Mucosa of descending colon (tissue), 3 donors: ENCODE measurements around the gene MYO15A. TPM values are rescaled to one million over a fixed set of nuclear protein-coding genes. Genes with fewer than 3 reads are reported as not detected.

Source experiments
- ATAC-seq: fragments of 200-7000 bp; cut with Tn5 transposase; one replicate; pipeline ENCODE4 v1.9.1; 2020; ENCODE audit warnings: mild to moderate bottlenecking, moderate library complexity
- DNase-seq, 3 donors: peaks; one replicate each; pipeline ENCODE4 v3.0.0-alpha.2; 2020
- H3K36me3 ChIP-seq: fragments of 200-600 bp; one replicate; pipeline ENCODE4 v1.8.0; 2021; ENCODE audit warnings: low read depth, mild to moderate bottlenecking
- H3K4me1 ChIP-seq: fragments of 200-600 bp; one replicate; pipeline ENCODE4 v1.8.0; 2021; ENCODE audit warnings: low read depth, mild to moderate bottlenecking
- H3K4me3 ChIP-seq: fragments of 200-600 bp; one replicate; pipeline ENCODE4 v1.8.0; 2021; ENCODE audit warnings: mild to moderate bottlenecking
- H3K9me3 ChIP-seq: fragments of 200-600 bp; one replicate; pipeline ENCODE4 v1.8.0; 2021; ENCODE audit warnings: mild to moderate bottlenecking
- CTCF ChIP-seq: fragments of 200-600 bp; IDR thresholded peaks from one replicate; pipeline ENCODE4 v1.8.0; 2022; ENCODE audit warnings: antibody characterized with exemption, mild to moderate bottlenecking
- intact Hi-C, 2 donors: fragments of 100-400 bp; cut with DNase I in 1 of 2; cut with micrococcal nuclease in 1 of 2; formaldehyde crosslinking; loops; one replicate each; pipeline versions ENCODE4 v1.11.0 to v1.11.1; 2022; cut with DNase I, micrococcal nuclease
- total RNA-seq, 3 donors: library from RNA; stranded (reverse); fragmentation: NEBNext Ultra II Directional in 2 of 3; extraction: Animal tissue kit (Norgen Biotek cat#: 25700) in 2 of 3; gene quantifications; one replicate each; pipeline versions ENCODE4 v1.2.1 to v1.2.4, GENCODE V29; 2021 to 2023
- donor health status: DM: no; HTN: no; CAD: no; lungs with moderate emphysema.
- donor health status: DM: no; HTN: no; CAD: no.
- donor health status: DM: no; HTN: yes; CAD: no.

MYO15A gene
- total RNA-seq, 3 donors from 2014 or later = 0.60 to 2.0 (median 1.2) TPM

GRCh38 chr17:18194394-18194793, 85.8 kb downstream of the MYO15A start:
- Histone ChIP-seq H3K4me1 (peaks cover 18% of the 10 kb centered on the region), H3K9me3 (no peaks in the 10 kb centered on the region), H3K4me3 (no peak overlapping the region), H3K36me3 (peaks cover 7% of the 10 kb centered on the region)
- ATAC-seq = no peak
- DNase-seq = no peak
- no peak for TF ChIP-seq CTCF
- intact Hi-C loops = loop anchor here in 1 of 2 donors (10.0 kb wide), 1 partner anchor 50 kb away; no protein-coding TSS in a partner anchor

- DNase-seq (no peak), ATAC-seq (no peak)
- Histone ChIP-seq H3K4me1 (peaks cover 18% of the 10 kb centered on the region), H3K4me3 (no peak overlapping the region), H3K9me3 (no peaks in the 10 kb centered on the region), H3K36me3 (peaks cover 7% of the 10 kb centered on the region)
- intact Hi-C loops = loop anchor here in 1 of 2 donors (10.0 kb wide), 1 partner anchor 50 kb away; no protein-coding TSS in a partner anchor
- TF ChIP-seq CTCF = no peak
These were observed 86.2 kb downstream of the MYO15A start for GRCh38 chr17:18194804-18195203.

GRCh38 chr17:18195246-18195645, 86.7 kb downstream of the MYO15A start:
- intact Hi-C loops = loop anchor here in 1 of 2 donors (10.0 kb wide), 1 partner anchor 50 kb away; no protein-coding TSS in a partner anchor
- Histone ChIP-seq H3K4me3 (no peak overlapping the region), H3K36me3 (peaks cover 7% of the 10 kb centered on the region), H3K4me1 (peaks cover 18% of the 10 kb centered on the region), H3K9me3 (no peaks in the 10 kb centered on the region)
- DNase-seq (no peak), ATAC-seq (no peak)
- TF ChIP-seq CTCF = no peak

GRCh38 chr17:18197535-18198194, 89.1 kb downstream of the MYO15A start:
- no peak for DNase-seq
- Histone ChIP-seq H3K36me3 (peaks cover 7% of the 10 kb centered on the region), H3K9me3 (no peaks in the 10 kb centered on the region), H3K4me3 (no peak overlapping the region), H3K4me1 (peaks cover 4% of the 10 kb centered on the region)
- ATAC-seq = no peak
- intact Hi-C loops = loop anchor here in 1 of 2 donors (10.0 kb wide), 1 partner anchor 53 kb away; no protein-coding TSS in a partner anchor
- no peak for TF ChIP-seq CTCF

GRCh38 chr17:18198530-18198929, 90.0 kb downstream of the MYO15A start:
- no peak for TF ChIP-seq CTCF
- Histone ChIP-seq H3K36me3 (peaks cover 7% of the 10 kb centered on the region), H3K4me1 (peaks cover 4% of the 10 kb centered on the region), H3K9me3 (no peaks in the 10 kb centered on the region), H3K4me3 (no peak overlapping the region)
- ATAC-seq (no peak), DNase-seq (no peak)
- intact Hi-C loops = loop anchor here in 1 of 2 donors (10.0 kb wide), 1 partner anchor 54 kb away; no protein-coding TSS in a partner anchor
